OCI-LY3 (cell line): Measurements from ENCODE around the gene FAM83E.

Experiments used
- H2AFZ ChIP-seq: fragments of 200-600, 300-600 bp; shearing (Covaris generic); 2 replicates; pipeline ENCODE4 v1.6.0; 2014; ENCODE audit warnings: antibody characterized with exemption, low read depth, low read length
- H3K27ac ChIP-seq: fragments of 200-600, 300-600 bp; sonication (generic); 2 replicates; pipeline ENCODE4 v1.5.1; 2014; ENCODE audit warnings: mild to moderate bottlenecking, low read length, moderate library complexity, mixed read lengths
- H3K27me3 ChIP-seq: fragments of 200-600, 300-600 bp; sonication (generic); 2 replicates; pipeline ENCODE4 v1.6.1; 2014; ENCODE audit warnings: low read depth, low read length, mixed read lengths
- H3K36me3 ChIP-seq: fragments of 200-600, 300-600 bp; sonication (generic); replicated peaks from 2 replicates; pipeline ENCODE3; 2014; ENCODE audit warnings: low read depth, low read length, mixed read lengths
- H3K4me1 ChIP-seq: fragments of 300-600, 200-600 bp; sonication (generic); 2 replicates; pipeline ENCODE4 v1.6.1; 2014; ENCODE audit warnings: low read length, mixed read lengths
- H3K4me2 ChIP-seq: fragments of 200-600, 300-600 bp; sonication (generic); 2 replicates; pipeline ENCODE4 v1.6.1; 2014; ENCODE audit warnings: low read length, mixed read lengths
- H3K4me3 ChIP-seq: fragments of 300-600, 200-600 bp; sonication (generic); 2 replicates; pipeline ENCODE4 v1.5.1; 2014; ENCODE audit warnings: antibody characterized with exemption, mild to moderate bottlenecking, low read length, moderate library complexity
- H3K79me2 ChIP-seq: fragments of 300-600, 200-600 bp; shearing (Covaris generic); 2 replicates; pipeline ENCODE4 v1.6.1; 2014; ENCODE audit warnings: mild to moderate bottlenecking, low read length, mixed read lengths
- H3K9ac ChIP-seq: fragments of 300-600, 200-600 bp; shearing (Covaris generic); 2 replicates; pipeline ENCODE4 v1.6.0; 2014; ENCODE audit warnings: mild to moderate bottlenecking, low read length, moderate library complexity
- H3K9me3 ChIP-seq: fragments of 200-600, 300-600 bp; shearing (Covaris generic); 2 replicates; pipeline ENCODE4 v1.6.1; 2014; ENCODE audit warnings: low read length, mixed read lengths; ENCODE audit not compliant: insufficient read depth
- H4K20me1 ChIP-seq: fragments of 200-600, 300-600 bp; sonication (generic); 2 replicates; pipeline ENCODE4 v1.6.1; 2016; ENCODE audit warnings: low read length, mixed read lengths; ENCODE audit not compliant: insufficient read depth
- EZH2phosphoT487 ChIP-seq: fragments of 200-600 bp; shearing (Covaris generic); IDR thresholded peaks from 2 replicates; pipeline ENCODE4 v1.6.1; 2018; ENCODE audit warnings: antibody characterized with exemption, mixed run types, low read depth
- TF ChIP-seq, protein P1 (sequence below): fragments of 200-600, 300-600 bp; sonication (generic); IDR thresholded peaks from 2 replicates; pipeline ENCODE4 v1.5.1; 2014; ENCODE audit warnings: antibody characterized with exemption, low read length, low read depth

The FAM83E gene

DNA sequence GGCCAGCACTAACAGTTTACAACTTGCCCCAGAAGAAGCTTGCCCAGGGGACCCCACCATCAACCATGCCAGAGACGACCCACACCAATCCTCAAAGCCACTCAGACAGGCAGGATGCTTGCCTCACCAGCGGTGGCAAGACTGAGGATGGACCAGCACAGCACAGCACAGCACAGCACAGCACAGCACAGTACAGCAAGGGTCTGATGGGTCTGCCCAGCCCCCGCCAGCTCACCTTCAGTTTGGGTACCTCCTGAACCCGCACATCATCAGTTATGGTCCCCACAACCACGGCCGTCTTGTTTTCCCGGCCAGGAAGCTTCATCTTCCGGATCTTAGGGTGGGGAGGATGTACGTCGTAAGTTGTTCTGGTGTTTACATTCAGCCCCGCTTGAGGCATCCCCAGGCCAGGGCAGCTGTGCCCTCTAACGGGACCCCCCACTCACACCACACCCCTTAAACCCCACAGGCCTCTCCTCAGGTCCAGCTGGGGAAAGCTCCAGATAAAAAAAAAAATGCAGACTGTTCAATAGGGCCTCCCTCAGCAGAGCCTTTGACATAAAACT lies 1.7 kb upstream of the FAM83E start:
- no peaks in the 10 kb centered on the region for H3K27me3 ChIP-seq
- peak overlapping the region; percentile 98 for H3K4me2 ChIP-seq
- H3K36me3 ChIP-seq, result peaks cover 39% of the 10 kb centered on the region
- H2AFZ ChIP-seq, result no peak overlapping the region
- TF ChIP-seq, protein P1, sequence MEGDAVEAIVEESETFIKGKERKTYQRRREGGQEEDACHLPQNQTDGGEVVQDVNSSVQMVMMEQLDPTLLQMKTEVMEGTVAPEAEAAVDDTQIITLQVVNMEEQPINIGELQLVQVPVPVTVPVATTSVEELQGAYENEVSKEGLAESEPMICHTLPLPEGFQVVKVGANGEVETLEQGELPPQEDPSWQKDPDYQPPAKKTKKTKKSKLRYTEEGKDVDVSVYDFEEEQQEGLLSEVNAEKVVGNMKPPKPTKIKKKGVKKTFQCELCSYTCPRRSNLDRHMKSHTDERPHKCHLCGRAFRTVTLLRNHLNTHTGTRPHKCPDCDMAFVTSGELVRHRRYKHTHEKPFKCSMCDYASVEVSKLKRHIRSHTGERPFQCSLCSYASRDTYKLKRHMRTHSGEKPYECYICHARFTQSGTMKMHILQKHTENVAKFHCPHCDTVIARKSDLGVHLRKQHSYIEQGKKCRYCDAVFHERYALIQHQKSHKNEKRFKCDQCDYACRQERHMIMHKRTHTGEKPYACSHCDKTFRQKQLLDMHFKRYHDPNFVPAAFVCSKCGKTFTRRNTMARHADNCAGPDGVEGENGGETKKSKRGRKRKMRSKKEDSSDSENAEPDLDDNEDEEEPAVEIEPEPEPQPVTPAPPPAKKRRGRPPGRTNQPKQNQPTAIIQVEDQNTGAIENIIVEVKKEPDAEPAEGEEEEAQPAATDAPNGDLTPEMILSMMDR, result no peak
- TF ChIP-seq EZH2phosphoT487, result no peak
- peaks cover 24% of the 10 kb centered on the region for H3K4me1 ChIP-seq
- H3K79me2 ChIP-seq, result peaks cover 46% of the 10 kb centered on the region
- H3K4me3 ChIP-seq, result no peak overlapping the region
- H3K9me3 ChIP-seq, result no peaks in the 10 kb centered on the region
- no peak overlapping the region for H3K27ac ChIP-seq
- peaks cover 46% of the 10 kb centered on the region for H4K20me1 ChIP-seq
- H3K9ac ChIP-seq, result no peak overlapping the region

DNA sequence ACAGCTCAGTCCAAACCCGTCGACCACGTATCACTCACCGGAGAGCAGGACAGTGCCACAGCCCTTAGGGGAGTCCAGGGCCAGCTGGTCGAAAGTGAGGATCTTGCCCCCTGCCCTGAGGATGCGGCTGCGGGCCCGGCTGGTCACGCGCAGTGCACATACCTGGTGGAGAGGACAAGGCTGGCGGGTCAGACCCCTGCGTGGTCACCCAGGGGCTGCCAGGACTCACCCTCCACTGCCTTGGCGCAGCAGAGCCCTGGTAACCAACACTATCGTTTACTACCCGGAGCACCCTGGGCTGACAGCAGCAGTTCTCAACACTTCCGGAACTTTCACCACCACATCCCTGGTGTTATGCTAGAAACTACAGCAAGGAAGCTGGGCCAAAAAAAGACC lies 1.2 kb upstream of the FAM83E start:
- peaks cover 46% of the 10 kb centered on the region for H3K79me2 ChIP-seq
- H3K9ac ChIP-seq, result no peak overlapping the region
- no peak overlapping the region for H3K4me3 ChIP-seq
- no peaks in the 10 kb centered on the region for H3K27me3 ChIP-seq
- peaks cover 46% of the 10 kb centered on the region for H4K20me1 ChIP-seq
- no peak overlapping the region for H3K27ac ChIP-seq
- TF ChIP-seq EZH2phosphoT487, result no peak
- TF ChIP-seq, protein P1, result no peak
- H3K4me2 ChIP-seq, result no peak overlapping the region
- no peak overlapping the region for H2AFZ ChIP-seq
- H3K36me3 ChIP-seq, result peaks cover 39% of the 10 kb centered on the region
- H3K4me1 ChIP-seq, result peaks cover 21% of the 10 kb centered on the region
- H3K9me3 ChIP-seq, result no peaks in the 10 kb centered on the region

DNA sequence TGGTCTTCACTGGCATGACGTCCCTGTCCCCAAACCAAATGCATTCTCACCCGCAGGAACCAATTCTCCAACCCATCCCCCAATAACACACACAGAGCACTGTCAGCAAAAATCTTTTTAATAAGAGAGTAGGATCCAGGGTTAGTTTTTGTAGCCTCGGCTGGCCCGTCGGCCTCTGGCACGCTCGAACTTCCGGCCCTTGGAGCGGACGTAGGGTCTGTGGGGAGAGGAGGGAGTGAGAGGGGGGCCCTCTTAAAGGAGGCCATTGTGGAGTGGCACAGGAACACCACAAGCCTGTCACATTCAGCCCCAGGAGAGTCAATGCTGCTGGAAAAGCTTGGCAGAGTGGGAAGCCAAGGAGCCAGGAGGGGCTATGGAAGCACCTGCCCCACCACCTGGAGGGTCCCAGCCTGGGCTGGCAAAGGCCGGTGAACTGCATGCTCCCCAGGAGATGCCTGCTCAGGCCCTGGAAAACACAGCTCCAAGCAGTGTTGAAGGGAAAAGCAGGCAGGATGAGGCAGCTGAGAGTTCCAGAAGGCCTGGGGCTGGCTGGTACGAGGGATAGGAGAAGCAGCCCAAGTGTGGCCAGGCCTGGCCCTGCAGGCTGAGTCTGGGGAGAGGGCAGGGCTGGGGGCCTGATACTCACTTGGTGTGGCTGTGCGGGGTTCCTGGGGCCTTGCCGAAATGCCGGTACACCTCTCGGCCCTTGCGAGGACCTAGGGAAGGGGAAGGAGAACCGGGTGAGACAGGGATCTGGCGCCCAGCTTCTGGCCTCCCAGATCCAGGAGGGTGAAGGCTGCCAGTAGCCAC lies 560 bp upstream of the FAM83E start:
- no peak overlapping the region for H2AFZ ChIP-seq
- H3K27me3 ChIP-seq, result no peaks in the 10 kb centered on the region
- H3K79me2 ChIP-seq, result peaks cover 46% of the 10 kb centered on the region
- TF ChIP-seq EZH2phosphoT487, result no peak
- TF ChIP-seq, protein P1, result no peak
- no peak overlapping the region for H3K27ac ChIP-seq
- no peak overlapping the region for H3K4me3 ChIP-seq
- H3K36me3 ChIP-seq, result peaks cover 39% of the 10 kb centered on the region
- no peak overlapping the region for H3K4me2 ChIP-seq
- no peaks in the 10 kb centered on the region for H3K9me3 ChIP-seq
- H3K9ac ChIP-seq, result no peak overlapping the region
- H4K20me1 ChIP-seq, result peaks cover 46% of the 10 kb centered on the region
- H3K4me1 ChIP-seq, result peaks cover 21% of the 10 kb centered on the region

DNA sequence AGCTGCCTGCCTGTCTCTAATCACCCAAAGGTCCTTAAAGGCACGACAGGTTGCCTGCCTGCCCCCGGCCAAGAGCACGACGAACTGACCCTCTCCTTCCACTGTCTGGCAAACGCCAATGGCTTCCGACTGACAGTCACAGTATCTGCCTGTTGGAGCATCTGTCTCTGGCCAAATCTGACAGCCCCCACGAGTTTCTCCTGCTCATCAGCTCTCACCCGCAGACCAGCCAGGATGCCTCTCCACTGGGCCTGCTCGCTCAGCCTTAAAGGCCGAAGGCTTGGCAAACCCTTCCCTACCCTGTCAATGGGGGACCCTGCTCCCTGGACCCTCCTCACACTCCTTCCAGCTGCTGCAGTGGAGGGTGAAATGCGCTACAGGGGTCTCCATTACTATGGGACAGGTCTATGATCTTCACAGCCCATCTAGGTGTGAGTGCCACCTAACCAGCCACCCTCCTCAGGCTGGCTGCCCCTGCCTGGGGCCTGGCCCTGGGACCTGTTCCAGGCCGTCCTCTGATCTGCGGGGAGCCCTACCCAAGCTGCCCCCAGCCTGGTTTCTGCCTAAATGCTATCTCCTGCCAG lies 932 bp downstream of the FAM83E start:
- H3K4me2 ChIP-seq, result no peak overlapping the region
- TF ChIP-seq EZH2phosphoT487, result no peak
- TF ChIP-seq, protein P1, result no peak
- H3K4me3 ChIP-seq, result no peak overlapping the region
- H3K27ac ChIP-seq, result no peak overlapping the region; the same call in 1 of the 2 replicates
- H3K36me3 ChIP-seq, result peaks cover 39% of the 10 kb centered on the region
- no peaks in the 10 kb centered on the region for H3K27me3 ChIP-seq
- no peak overlapping the region for H3K9ac ChIP-seq
- peaks cover 35% of the 10 kb centered on the region for H3K79me2 ChIP-seq
- H3K9me3 ChIP-seq, result no peaks in the 10 kb centered on the region
- peaks cover 22% of the 10 kb centered on the region for H3K4me1 ChIP-seq
- no peak overlapping the region for H2AFZ ChIP-seq
- H4K20me1 ChIP-seq, result peaks cover 46% of the 10 kb centered on the region
